Measurements from ENCODE around the gene ASS1. TPM values are rescaled to one million over a fixed set of nuclear protein-coding genes. Genes with fewer than 3 reads are reported as not detected.

The ASS1 gene
- total and polyA plus RNA-seq, 7 donors: 31.0 to 74.4 (median 67.0) TPM

- TF ChIP-seq CTCF (IDR thresholded peaks at IDR 0.05): no peak
- ATAC-seq (no peak), DNase-seq (no peak)
- 81 to 85% (median 81%) methylated on average over 9 of the region's 9 CpGs for WGBS, 3 donors
- Histone ChIP-seq H3K27me3 (ENCODE audit: insufficient read depth in 3 of 3, low read length in 2 of 3) (peaks cover 0 to 1% (median 0%) of the 10 kb centered on the region in 3 donors), H3K9me3 (no peaks in the 10 kb centered on the region), H3K4me1 (no peaks in the 10 kb centered on the region), H3K4me3 (no peak overlapping the region), H3K36me3 (ENCODE audit: insufficient read depth in 1 of 2, low read depth in 1 of 2) (peaks cover 2 to 12% of the 10 kb centered on the region in 2 donors), H3K27ac (no peak overlapping the region)
- intact Hi-C loops (cut with DNase I): no loop called here
These were observed 54.3 kb downstream of the ASS1 start for GRCh38 chr9:130498918-130499698.

- no peaks in the 10 kb centered on the region for H3K4me1 ChIP-seq
- ATAC-seq (peak in 2 of 4 donors; percentile 47 to 76), DNase-seq (no peak)
- intact Hi-C loops (cut with DNase I): no loop called here
- no peak overlapping the region for H3K4me3 ChIP-seq
- no peaks in the 10 kb centered on the region for H3K27me3 ChIP-seq (ENCODE audit: insufficient read depth in 3 of 3, low read length in 2 of 3)
- 59 to 68% (median 62%) methylated on average over 7 of the region's 7 CpGs for WGBS, 3 donors
- no peaks in the 10 kb centered on the region for H3K9me3 ChIP-seq
- H3K27ac ChIP-seq: no peak overlapping the region
- H3K36me3 ChIP-seq (ENCODE audit: insufficient read depth in 1 of 2, low read depth in 1 of 2): peaks cover 2 to 12% of the 10 kb centered on the region in 2 donors
- no peak for TF ChIP-seq CTCF (IDR thresholded peaks at IDR 0.05)
These were observed 55.1 kb downstream of the ASS1 start for GRCh38 chr9:130499804-130500263.

GRCh38 chr9:130500340-130501180 lies 55.8 kb downstream of the ASS1 start:
- Histone ChIP-seq H3K27ac (no peak overlapping the region), H3K4me3 (no peak overlapping the region), H3K27me3 (ENCODE audit: insufficient read depth in 3 of 3, low read length in 2 of 3) (no peaks in the 10 kb centered on the region), H3K4me1 (no peaks in the 10 kb centered on the region), H3K9me3 (no peaks in the 10 kb centered on the region), H3K36me3 (ENCODE audit: insufficient read depth in 1 of 2, low read depth in 1 of 2) (peaks cover 0 to 12% of the 10 kb centered on the region in 2 donors)
- intact Hi-C loops (cut with DNase I): no loop called here
- no peak for TF ChIP-seq CTCF (IDR thresholded peaks at IDR 0.05)
- no peak for DNase-seq
- 74 to 83% (median 78%) methylated on average over 12 of the region's 12 CpGs for WGBS, 3 donors
- no peak for ATAC-seq

GRCh38 chr9:130501639-130502038 lies 56.9 kb downstream of the ASS1 start:
- ATAC-seq (no peak), DNase-seq (no peak)
- Histone ChIP-seq H3K4me1 (no peaks in the 10 kb centered on the region), H3K27me3 (ENCODE audit: insufficient read depth in 3 of 3, low read length in 2 of 3) (no peaks in the 10 kb centered on the region), H3K27ac (no peak overlapping the region), H3K4me3 (no peak overlapping the region), H3K36me3 (ENCODE audit: insufficient read depth in 1 of 2, low read depth in 1 of 2) (peaks cover 0 to 12% of the 10 kb centered on the region in 2 donors), H3K9me3 (no peaks in the 10 kb centered on the region)
- 86 to 90% (median 89%) methylated on average over 9 of the region's 9 CpGs for WGBS, 3 donors
- intact Hi-C loops (cut with DNase I): no loop called here
- no peak for TF ChIP-seq CTCF (IDR thresholded peaks at IDR 0.05)
